RCC 7860 (cell line): ENCODE results near the gene RBM44.
"Not testable (repeated sequence)": the region's sequence is repeated elsewhere in the genome, so short reads cannot be mapped to it uniquely, and the experiment has no call there.

ENCODE experiments used
- DNase-seq: peaks from one replicate; pipeline ENCODE4 v3.0.0-alpha.2; 2015; ENCODE audit warnings: low spot score
- FAIRE-seq: peaks from 2 replicates; lab custom pipeline; 2012; peaks lifted over from hg19 to GRCh38; lab: Jason Lieb, UNC

The RBM44 gene

DNA sequence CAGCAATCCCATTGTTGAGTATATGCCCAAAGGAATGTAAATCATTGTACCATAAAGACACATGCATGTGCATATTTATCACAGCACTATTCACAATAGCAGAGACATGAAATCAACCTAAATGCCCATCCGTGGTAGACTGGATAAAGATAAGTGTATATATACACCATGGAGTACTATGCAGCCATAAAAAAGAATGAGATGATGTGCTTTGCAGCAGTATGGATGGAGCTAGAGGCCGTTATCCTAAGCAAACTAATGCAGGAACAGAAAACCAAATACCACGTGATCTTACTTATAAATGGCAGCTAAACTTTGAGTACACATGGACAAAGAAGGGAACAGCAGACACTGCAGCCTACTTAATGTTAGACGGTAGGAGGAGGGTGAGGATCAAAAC, 42.5 kb downstream of the RBM44 start:
- FAIRE-seq (no peak), DNase-seq (no peak)

DNA sequence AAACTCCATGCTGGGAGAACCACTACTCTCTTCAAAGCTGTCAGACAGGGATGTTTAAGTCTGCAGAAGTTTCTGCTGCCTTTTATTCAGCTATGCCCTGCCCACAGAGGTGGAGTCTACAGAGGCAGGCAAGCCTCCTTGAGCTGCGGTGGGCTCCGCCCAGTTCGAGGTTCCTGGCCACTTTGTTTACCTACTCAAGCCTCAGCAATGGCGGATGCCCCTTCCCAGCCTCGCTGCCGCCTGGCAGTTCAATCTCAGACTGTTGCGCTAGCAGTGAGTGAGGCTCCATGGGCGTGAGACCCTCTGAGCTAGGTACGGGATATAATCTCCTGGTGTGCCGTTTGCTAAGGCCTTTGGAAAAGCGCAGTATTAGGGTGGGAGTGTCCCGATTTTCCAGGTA, 50.4 kb downstream of the RBM44 start:
- not testable (repeated sequence) for FAIRE-seq, DNase-seq

DNA sequence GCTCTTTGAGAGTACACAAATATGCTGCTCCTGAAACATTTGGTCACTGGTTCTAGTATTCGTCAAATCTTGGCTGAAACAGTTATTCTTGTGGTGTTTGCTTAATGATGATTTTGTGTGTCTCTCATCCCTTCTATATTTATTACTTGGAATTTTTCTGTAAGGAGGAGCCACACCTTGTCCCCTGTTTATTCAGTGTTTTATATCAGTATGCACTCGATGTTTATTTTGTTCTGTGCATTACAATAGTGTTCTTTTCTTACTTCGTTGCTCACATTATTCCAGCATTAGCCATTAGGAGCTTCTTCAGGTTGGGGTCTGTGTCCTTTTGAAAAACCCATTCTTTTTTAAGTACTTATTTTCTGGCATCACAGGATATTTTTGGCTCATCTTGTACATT, 55.7 kb downstream of the RBM44 start:
- FAIRE-seq: no peak

DNA sequence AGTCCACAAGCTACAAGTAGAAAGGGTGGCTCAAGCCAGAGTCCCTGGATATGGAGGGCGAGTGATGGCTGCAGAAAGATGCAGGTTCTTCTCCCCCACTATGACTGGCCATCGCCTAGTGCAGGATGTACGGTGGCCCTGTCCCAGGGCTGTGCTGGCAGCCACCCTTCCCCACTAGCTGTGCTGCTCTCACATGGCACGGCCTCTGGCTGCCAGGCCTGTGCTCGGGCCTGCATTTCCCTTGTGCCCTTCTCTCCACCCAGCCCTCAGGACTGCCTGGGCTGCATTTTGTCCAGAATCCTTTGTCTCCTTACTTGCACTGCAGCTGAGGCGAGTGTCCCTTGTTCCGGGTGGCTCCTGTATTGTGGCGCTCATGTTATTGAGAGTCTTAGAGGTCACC, 59.2 kb downstream of the RBM44 start:
- FAIRE-seq: no peak
- no peak for DNase-seq

More for the DNA sequence above, 55.7 kb downstream of the RBM44 start:
- no peak for DNase-seq

DNA sequence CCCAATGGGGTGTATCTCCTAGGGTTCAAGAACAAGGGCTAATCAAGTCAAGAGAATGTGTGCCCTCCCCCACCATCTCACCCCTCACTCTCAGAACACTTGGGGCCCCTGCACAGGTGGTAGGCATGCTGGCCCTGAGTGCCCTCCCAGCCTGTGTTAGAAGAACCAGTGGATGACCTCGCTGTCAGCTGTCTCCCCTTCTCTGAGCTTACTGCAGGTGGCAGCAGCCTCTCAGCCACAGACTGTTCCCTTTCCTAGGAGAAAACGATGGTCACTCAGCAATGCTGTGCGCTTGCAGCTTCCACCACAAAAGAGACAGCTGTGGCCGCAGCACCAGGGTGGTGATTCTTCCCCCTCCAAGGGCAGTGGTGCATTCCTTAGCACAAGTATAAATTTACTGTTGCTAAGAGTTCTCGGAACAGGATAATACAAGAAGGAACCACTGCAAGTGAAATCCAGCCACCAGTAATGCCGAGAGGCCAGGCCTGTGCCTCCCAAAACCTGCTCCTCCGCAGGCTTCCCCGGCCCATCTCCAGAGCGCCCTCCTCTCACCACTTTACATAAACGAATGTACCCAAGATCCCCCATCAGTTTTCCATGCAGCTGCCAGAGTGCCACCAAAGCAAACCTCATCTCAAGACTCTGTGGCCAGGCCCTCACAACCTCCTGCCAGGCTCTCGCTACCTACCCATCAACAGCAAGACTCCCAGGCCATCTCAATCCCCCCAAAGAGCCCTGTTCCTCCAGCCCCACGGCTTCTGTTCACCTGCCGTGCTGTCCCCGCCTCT, 59.9 kb downstream of the RBM44 start:
- DNase-seq: peak; percentile 69
- no peak for FAIRE-seq

DNA sequence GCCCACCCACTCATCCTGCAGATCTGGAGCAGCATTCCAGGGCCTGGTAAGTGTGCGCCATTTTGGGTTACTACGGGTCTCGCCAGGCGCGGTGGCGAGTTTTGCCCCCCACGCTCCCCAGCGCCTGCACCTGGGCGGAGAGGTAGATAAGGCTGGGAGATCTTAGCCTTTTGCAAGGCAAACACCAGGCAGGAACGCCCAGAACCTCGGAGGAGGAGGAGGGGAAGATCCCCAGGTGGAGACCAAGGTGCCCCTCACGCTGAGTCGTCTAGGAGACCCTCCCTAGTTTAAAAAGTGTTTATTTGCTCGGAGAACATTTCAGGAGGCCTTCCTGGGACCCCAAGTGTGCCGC, 60.5 kb downstream of the RBM44 start:
- FAIRE-seq (no peak), DNase-seq (no peak)

DNA sequence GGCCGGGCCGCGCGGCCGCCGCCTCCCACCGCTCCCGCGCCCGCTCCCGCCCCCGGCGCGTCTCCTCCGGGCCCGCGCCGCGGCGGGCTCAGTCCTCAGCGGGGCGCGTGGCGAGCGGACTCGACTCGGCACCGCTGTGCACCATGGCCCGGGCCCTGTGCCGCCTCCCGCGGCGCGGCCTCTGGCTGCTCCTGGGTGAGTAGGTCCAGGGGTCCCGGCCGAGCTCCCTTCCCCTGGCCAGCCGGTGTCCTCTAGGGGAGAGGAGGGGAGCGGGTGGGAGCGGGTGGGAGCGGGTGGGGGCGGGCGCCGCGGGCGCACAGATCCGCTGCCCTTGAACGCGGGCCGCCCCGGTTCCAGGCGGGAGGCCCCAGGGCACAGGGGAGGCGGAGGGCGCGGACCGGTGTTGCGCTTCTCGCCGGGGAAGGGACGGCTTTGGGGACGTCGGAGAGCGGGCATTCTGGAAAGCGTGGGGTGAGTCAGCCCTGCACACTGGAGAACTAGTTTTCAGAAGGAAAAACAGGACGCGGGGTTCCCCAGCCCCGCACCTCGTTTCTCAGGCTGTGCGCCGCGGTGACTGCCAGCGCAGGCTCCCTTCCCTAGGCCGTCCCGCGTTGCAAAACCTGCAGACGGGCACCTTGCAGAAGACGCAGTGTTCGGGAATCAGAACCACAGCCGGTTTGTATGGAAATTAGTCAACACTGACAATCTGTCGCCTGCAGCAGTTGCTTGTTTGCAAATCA, 61.1 kb downstream of the RBM44 start, which contains the start of gene RAMP1:
Gene RAMP1 (plus strand): TSS at position 91 of the 740 bp plus-strand sequence. CDS start 53 bp downstream, at position 144.
- FAIRE-seq (no peak), DNase-seq (no peak)

DNA sequence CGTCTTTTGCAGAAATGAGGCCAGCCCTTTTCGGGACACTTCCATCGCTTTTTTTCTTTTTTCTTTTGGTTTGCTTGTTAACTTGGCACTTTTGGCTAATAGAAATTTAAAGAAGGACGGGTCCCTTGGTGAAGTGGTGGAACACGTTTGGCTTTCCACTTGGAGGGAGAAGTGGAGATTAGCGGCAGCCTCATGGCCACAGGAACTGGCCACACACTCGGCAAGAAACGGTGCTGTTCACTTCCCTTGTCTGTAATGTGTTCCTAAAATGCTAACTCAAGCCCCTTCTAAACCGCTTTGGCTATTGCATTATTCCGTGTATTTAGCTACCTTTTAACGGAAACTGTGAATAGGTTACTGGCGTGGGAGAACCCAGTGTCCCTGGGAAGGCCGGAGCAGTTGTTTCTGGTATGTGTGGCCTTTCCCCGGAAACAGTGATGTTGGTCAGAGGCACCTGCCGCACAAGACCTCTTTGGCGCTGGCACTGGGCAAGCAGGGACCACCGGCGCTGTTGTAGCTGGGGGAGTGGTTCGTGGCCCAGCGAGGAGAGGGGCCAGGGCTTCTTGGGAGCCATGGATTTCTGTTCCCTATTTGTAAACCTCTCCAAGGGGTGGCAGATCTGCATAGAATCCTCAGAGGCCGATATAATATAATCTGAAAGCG, 61.8 kb downstream of the RBM44 start:
- DNase-seq: no peak
- no peak for FAIRE-seq

DNA sequence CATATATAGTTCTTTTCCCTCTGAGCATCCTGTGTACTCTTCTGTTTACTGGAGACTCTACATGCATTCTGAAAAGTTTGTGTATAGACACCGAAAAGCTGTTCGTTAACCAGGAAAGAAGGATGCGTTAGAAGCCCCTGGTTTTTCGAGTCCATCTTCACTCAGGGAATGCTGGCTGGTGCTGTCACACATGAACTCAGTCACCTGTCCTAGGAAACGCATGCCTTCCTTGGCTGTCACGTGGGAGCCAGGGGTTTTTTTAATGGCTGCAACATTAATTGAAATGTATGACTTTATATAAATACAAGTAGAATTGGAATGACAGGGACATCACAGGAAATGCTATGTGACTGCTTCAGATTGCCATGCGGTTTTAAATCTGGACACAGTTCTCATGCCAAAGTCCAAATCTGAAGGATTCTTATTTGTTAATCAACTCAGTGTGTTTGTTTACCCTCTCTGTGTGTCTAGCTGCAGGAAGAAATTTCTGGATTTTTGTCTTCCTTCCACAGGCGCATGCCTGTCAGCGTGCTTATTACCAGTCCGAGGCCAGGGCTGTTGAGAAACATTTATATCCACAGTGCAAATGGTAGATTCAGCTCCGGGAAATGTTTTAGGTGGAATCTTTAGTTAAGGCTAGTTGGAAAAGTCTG, 63.4 kb downstream of the RBM44 start:
- DNase-seq (no peak), FAIRE-seq (no peak)

DNA sequence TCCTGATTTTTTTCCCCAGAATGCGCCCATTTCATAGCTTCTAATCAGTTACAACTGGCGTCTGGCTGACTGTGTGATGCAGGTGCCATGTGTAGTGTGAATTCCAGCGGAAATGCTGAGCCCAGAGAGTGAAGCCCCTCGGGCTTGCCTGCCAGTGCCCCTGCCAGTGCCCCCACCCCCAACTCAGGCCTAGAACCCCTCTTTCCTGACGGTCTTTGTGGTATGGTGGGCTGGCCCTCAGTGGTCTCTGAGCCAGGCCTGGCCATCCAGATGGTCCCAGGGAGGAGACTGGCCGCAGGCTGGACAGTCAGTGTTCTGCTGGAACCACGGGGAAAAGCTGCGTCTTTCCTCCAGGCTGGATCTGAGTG, 63.9 kb downstream of the RBM44 start:
- DNase-seq (no peak), FAIRE-seq (no peak)

DNA sequence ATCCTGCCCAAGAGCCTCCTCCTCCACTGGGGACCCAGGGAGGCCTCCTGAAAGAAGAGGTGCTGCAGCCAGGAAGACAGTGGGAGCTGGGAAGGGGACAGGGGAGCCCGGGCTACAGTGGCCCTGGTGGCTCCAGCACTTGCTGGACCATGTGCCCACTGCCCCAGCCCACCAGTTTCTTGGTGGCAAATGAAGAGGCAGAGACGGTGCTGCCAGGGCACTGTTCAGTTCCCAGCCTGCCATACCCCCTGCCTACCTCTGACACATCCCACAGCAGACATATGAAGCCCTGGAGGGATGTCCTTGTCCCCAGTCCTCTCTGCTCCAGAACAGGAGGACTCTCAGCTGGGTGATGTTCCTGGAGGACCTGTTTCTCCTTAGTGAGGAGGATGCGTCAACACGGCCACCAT, 64.5 kb downstream of the RBM44 start:
- no peak for DNase-seq
- no peak for FAIRE-seq

DNA sequence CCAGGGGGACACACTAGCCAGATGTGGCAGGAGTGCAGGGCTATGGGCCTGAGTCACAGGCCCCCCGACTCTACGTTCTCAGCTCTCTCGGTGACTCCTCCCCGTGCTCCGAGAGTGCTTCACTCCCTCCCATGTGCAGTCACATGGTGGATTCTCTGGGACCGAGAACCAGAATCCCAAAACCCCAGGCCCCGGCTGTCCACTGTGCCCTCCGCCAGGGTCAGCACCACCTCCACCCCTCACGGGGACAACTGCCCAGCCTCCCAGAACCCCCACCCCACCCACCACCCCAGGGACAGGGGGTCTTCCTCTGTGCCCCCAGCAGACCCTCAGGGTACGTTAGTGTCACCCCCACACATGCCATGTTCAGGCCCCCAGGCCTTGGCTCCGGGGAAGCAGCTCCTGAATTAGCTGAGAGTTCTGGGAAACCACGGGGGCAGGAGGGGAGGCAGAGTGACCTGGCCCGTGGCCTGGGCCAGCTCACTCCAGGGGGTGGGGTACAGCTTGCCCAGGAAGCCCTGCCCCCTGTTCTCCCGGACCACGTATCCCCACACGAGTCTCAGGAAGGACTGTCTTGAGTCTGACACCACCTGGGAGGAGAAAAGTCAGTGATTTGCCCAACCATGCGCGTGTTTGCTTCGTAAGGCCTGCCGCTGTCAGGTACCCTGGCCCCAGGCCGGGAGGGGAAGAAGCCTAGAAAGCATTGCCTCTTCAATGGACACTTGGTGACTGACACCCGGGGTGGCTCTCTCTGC, 65.3 kb downstream of the RBM44 start:
- DNase-seq (no peak), FAIRE-seq (no peak)

DNA sequence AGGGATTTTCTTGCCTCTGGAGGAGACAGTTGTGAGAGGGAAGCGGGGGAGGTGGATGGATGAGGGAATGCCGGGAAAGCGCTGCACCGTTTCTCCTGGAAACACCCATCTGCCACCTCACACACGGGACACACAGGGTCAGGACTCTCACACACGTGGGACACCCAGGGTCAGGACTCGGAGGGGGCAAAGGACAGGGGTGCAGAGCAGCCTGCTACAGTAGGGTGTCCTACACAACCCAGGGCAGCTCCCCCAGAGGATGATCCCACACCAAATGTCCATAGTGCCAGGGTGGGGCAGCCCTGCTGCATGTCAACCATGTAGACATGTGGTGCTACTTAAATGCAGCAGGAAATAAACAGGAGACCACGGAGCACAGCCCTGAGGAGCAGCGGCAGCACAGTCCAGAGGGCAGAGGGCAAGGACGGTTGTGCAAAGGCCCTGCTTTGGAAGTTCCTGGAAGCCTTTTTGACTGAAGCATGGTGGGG, 65.9 kb downstream of the RBM44 start:
- no peak for FAIRE-seq
- no peak for DNase-seq

DNA sequence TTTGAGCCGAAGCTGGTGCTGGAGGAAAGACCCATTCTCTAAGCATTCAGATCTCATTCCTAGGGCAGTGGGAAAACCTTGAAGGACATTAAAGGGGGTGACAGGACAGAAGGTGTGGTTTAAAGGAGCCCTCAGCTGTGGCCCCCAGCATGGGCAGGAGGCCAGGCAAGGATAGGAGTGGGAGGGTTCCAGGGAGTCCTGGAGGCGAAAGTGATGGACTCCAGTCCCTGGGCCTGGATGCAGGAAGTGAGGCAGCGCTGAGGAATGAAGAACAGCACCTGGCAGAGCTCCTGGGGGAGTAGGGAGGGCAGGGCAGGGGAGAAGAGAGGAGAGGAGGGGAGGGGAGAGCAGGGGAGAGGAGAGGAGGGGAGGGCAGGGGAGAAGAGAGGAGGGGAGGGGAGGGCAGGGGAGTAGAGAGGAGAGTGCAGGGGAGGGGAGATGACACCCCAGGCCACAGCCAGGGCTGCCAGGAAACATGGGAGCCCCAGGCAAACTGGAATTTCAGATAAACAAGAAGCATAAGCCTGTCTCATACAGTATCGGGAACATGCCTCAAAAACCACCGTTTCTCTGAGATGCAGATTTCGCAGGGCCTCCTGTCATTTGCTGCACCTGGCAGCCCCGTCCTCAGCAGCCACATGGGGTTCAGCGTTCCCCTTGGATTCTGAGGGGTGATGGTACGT, 66.5 kb downstream of the RBM44 start:
- DNase-seq: peak; percentile 68
- no peak for FAIRE-seq

DNA sequence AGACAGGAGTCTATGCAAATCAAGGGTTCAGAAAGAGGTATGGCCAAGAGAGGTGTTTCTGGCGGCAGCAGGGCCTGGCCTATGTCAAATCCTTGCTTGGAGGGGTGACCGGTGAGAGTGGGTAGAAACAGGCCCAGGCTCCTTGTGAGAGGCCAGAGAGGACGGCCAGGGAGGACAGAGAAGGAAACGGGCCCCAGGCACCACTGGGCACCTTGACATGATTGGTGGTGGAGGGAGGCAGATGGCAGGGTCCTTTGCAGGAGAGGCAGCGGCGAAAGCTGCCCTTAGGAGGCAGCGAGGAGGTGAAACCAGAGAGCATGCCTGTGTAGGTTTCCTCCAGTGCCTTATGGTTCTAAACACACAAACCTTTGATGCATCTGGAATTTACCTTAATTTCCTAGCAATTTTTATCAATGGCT, 67.1 kb downstream of the RBM44 start:
- FAIRE-seq (no peak), DNase-seq (no peak)

DNA sequence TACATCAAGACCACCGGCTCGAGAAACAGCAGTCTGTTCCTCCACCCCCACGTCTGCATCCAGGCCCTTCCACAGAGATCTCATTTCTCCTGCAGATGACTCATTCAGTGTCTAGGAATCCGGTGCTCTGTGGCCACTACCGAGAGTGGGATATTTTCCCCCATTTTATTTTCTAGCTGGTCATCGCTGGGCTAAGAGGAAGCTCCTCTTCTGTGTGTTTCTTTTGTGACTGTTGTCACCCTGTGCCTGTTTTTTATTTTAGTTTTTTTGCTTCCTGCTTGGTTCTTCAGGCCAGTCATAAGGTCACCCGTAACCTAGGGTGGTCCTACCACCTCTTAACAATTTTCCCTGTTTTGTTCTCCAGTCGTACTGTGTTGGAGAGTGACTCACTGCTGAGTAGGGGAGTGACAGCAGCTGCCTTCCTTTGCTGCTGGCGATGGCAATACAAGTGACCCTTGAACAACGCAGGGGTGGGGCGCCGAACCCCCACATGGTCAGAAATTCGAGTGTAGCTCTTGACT, 67.6 kb downstream of the RBM44 start:
- peak; percentile 48 for FAIRE-seq
- DNase-seq: peak; percentile 74

DNA sequence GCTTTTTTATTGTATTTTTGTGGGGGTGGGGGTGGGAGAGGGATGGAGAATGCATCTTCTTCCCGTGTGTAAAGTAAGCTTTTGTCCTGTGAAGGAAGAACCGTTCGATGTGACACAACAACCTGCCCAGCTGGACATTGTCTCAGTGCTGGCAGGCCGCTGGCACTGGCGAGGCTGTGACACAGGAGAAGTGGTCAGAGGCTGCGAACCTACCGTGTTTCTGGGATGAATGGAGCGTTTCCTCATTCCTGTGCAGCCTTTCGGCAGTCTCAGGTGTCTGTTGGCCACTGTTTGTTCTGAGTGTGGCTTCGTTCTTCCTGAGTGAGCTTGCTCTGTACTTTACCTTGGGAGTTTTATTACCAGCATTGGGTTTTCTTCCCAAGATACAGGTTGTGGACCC, 68.9 kb downstream of the RBM44 start:
- no peak for FAIRE-seq

DNA sequence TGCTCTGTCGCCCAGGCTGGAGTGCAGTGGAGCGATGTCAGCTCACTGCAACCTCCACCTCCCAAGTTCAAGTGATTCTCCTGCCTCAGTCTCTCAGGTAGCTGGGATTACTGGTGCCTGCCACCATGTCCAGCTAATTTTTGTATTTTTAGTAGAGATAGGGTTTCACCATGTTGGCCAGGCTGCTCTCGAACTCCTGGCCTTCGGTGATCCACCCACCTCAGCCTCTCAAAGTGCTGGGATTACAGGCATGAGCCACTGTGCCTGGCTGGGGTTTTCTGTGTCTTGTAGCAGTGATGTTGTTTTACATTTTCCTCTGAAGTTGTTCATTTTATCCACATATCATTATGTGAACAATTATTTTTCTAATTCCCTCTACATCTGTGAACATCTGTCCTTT, 69.5 kb downstream of the RBM44 start:
- FAIRE-seq: not testable (repeated sequence)

More for the DNA sequence above, 68.9 kb downstream of the RBM44 start:
- DNase-seq: no peak

DNA sequence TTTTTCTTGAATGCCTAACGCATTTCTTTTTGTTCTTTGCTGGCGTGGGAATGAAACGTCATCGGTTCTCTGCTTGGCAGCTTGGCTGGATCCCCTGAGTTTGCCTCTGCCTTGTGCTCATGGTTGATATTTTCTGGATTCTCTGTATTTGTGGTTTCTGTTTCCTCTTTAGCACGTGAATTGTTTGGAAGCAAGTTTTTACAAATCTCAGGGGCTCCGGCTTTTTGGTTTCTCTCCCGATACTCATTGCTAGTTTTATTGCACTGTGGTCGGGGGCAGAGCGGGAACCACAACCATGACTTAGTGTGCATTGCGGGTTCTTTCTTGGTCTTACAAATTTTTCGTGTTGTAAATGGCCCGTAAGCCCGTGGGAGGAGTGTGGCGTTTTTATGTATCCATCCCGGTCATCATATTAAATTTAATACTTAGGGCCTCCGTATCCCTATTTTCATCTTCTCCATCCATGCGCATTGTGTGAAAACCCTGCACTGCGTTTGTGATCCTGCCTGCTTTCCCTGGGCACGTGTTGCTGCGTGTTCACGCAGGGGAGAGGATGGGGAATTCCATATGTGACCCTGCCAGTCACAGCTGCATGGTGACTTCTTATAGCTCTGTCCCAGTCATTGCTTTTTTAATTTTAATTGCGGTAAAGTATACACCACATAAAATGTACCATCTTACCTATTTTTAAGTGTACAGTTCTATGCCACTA, 70.2 kb downstream of the RBM44 start:
- DNase-seq (no peak), FAIRE-seq (no peak)

More for the DNA sequence above, 69.5 kb downstream of the RBM44 start:
- not testable (repeated sequence) for DNase-seq
